K562 (cell line): ENCODE data around the gene NRG3. TPM values are rescaled to one million over a fixed set of nuclear protein-coding genes. Genes with fewer than 3 reads are reported as not detected.

Experiments
- ATAC-seq: fragments of 200-7000 bp; cut with Tn5 transposase; 3 replicates; pipeline ENCODE4 v1.9.1; 2020; ENCODE audit warnings: moderate library complexity
- BruUV-seq: library from RNA; stranded (reverse); fragments of 400-500 nt; replicated peaks from 2 replicates; lab custom pipeline; 2021; lab: Mats Ljungman, UMichigan
- CTCF ChIA-PET: fragments of 300-600 bp; formaldehyde crosslinking; extraction: SDS; loops from one replicate; lab custom pipeline; 2021; ENCODE audit warnings: low intra/inter-chr PET ratio; lab: Yijun Ruan, JAX
- POLR2A ChIA-PET: fragments of 300-600, 350-650 bp; sonication (Branson Sonifier 250); formaldehyde crosslinking; extraction: SDS; loops from one replicate; lab custom pipeline; 2021; ENCODE audit warnings: antibody characterized with exemption, inconsistent platforms; lab: Yijun Ruan, JAX
- DNase-seq, 4 experiments: peaks; one replicate each; pipeline versions ENCODE4 v3.0.0 to v3.0.0-alpha.2; 2011 to 2018; ENCODE audit warnings: low spot score in 3 of 4, mixed read lengths in 3 of 4; ENCODE audit errors: extremely low read depth in 1 of 4
- FAIRE-seq: peaks from 2 replicates; lab custom pipeline; 2011; peaks lifted over from hg19 to GRCh38; lab: Jason Lieb, UNC
- H2AFZ ChIP-seq: 2 replicates; pipeline ENCODE4 v1.6.0; 2011; ENCODE audit warnings: low read depth, low read length, control low read depth, inconsistent platforms
- H3K27ac ChIP-seq: fragments of 200-600 bp; 3 replicates; pipeline ENCODE4 v1.8.0; 2011; ENCODE audit warnings: low read depth, mild to moderate bottlenecking, control low read depth, inconsistent platforms, low read length, moderate library complexity, mixed read lengths; ENCODE audit errors: extremely low read depth
- H3K27me3 ChIP-seq, 2 experiments: fragments of 300-600 bp in 1 of 2; 2 replicates in 1 of 2; 3 replicates in 1 of 2; pipeline versions ENCODE4 v1.6.0 to v1.8.0; 2011; ENCODE audit warnings: inconsistent platforms in 2 of 2, low read length in 2 of 2, mild to moderate bottlenecking in 1 of 2, mixed read lengths in 1 of 2, moderate library complexity in 1 of 2; ENCODE audit not compliant: control insufficient read depth in 2 of 2, insufficient read depth in 2 of 2
- H3K36me3 ChIP-seq: fragments of 300-600 bp; 3 replicates; pipeline ENCODE4 v1.8.0; 2011; ENCODE audit warnings: mild to moderate bottlenecking, low read length, inconsistent platforms; ENCODE audit not compliant: control insufficient read depth, insufficient read depth
- H3K4me1 ChIP-seq, 2 experiments: fragments of 200-600 bp in 1 of 2; replicated peaks in 1 of 2; 2 replicates in 1 of 2; 3 replicates in 1 of 2; pipeline versions ENCODE4 v1.5.1 to v1.8.0; 2011; ENCODE audit warnings: inconsistent platforms in 2 of 2, low read length in 2 of 2, mild to moderate bottlenecking in 1 of 2, mixed read lengths in 1 of 2, moderate library complexity in 1 of 2; ENCODE audit not compliant: control insufficient read depth in 2 of 2, insufficient read depth in 2 of 2
- H3K4me2 ChIP-seq: 2 replicates; pipeline ENCODE4 v1.6.1; 2011; ENCODE audit warnings: low read length, control low read depth, inconsistent platforms, mixed read lengths; ENCODE audit not compliant: insufficient read depth
- H3K4me3 ChIP-seq: fragments of 200-600 bp; sonication (generic), shearing (Covaris generic); 2 replicates; pipeline ENCODE4 v1.5.1; 2016; ENCODE audit warnings: control low read depth, inconsistent platforms
- H3K79me2 ChIP-seq: fragments of 200-600 bp; 3 replicates; pipeline ENCODE4 v1.8.0; 2011; ENCODE audit warnings: low read length, inconsistent platforms; ENCODE audit not compliant: control insufficient read depth, insufficient read depth
- H3K9ac ChIP-seq, 2 experiments: 2 replicates each; pipeline versions ENCODE4 v1.6.0 to v1.6.1; 2011; ENCODE audit warnings: low read depth in 2 of 2, low read length in 2 of 2, control low read depth in 1 of 2, inconsistent platforms in 1 of 2, mild to moderate bottlenecking in 1 of 2, mixed read lengths in 1 of 2; ENCODE audit not compliant: insufficient read depth in 1 of 2
- H3K9me1 ChIP-seq: one replicate; pipeline ENCODE4 v1.6.0; 2011; ENCODE audit warnings: inconsistent platforms, mild to moderate bottlenecking, low read length, moderate library complexity; ENCODE audit not compliant: control insufficient read depth, insufficient read depth
- H3K9me3 ChIP-seq: replicated peaks from 2 replicates; pipeline ENCODE4 v1.5.1; 2011; ENCODE audit warnings: low read depth, low read length, inconsistent platforms; ENCODE audit not compliant: control insufficient read depth, insufficient read depth
- H4K20me1 ChIP-seq: replicated peaks from 2 replicates; pipeline ENCODE4 v1.6.1; 2011; ENCODE audit warnings: low read length, inconsistent platforms, mixed read lengths; ENCODE audit not compliant: control insufficient read depth, insufficient read depth
- ARHGAP35 ChIP-seq: fragments of 450-650 bp; IDR thresholded peaks from 2 replicates; pipeline ENCODE4 v1.6.1; 2018; ENCODE audit not compliant: partially characterized antibody
- HNRNPLL ChIP-seq: fragments of 200-400 bp; formaldehyde crosslinking; IDR thresholded peaks from 2 replicates; pipeline ENCODE4 v1.6.1; 2017; ENCODE audit warnings: low read length, low read depth, mild to moderate bottlenecking; ENCODE audit not compliant: poor library complexity, severe bottlenecking
- L3MBTL2 ChIP-seq: fragments of 450-650 bp; IDR thresholded peaks from 2 replicates; pipeline ENCODE4 v1.6.1; 2016; ENCODE audit warnings: mild to moderate bottlenecking, moderate library complexity
- LEF1 ChIP-seq: fragments of 450-650 bp; IDR thresholded peaks from 2 replicates; pipeline ENCODE4 v1.6.1; 2016; ENCODE audit warnings: mild to moderate bottlenecking
- OTX1 ChIP-seq: fragments of 450-650 bp; formaldehyde crosslinking; IDR thresholded peaks from 2 replicates; pipeline ENCODE4 v1.4.0; 2022; ENCODE audit warnings: mild to moderate bottlenecking
- SPI1 ChIP-seq: IDR thresholded peaks from 2 replicates; pipeline ENCODE4 v1.6.1; 2011; ENCODE audit warnings: low read depth, low read length, control low read depth, borderline replicate concordance
- SRSF9 ChIP-seq: fragments of 200-400 bp; formaldehyde crosslinking; IDR thresholded peaks from 2 replicates; pipeline ENCODE4 v1.6.1; 2017; ENCODE audit warnings: low read depth, low read length, borderline replicate concordance
- TBL1XR1 ChIP-seq, 2 experiments: IDR thresholded peaks; 2 replicates each; pipeline ENCODE4 v1.6.1; 2012; ENCODE audit warnings: improper control_type of control experiment in 2 of 2, low read length in 2 of 2, mild to moderate bottlenecking in 1 of 2
- TEAD1 ChIP-seq, 2 experiments: fragments of 450-650 bp in 1 of 2; sonication (generic) in 1 of 2; formaldehyde crosslinking; IDR thresholded peaks; 2 replicates each; pipeline versions ENCODE4 v1.4.0 to v1.8.0; 2020 to 2022; ENCODE audit warnings: mild to moderate bottlenecking in 2 of 2, missing genetic modification reagents in 1 of 2
- ZNF24 ChIP-seq: fragments of 450-650 bp; IDR thresholded peaks from 2 replicates; pipeline ENCODE4 v1.6.1; 2016
- ZNF316 ChIP-seq: fragments of 450-650 bp; IDR thresholded peaks from 2 replicates; pipeline ENCODE4 v1.6.1; 2016
- WGBS: fragments of 100-300 bp; shearing (Covaris generic); methylation state at CpG from one replicate; pipeline ENCODE4 v1.1.6; 2016; ENCODE audit warnings: low coverage, mixed read lengths; ENCODE audit not compliant: insufficient coverage; ENCODE audit errors: missing lambda C conversion rate; 5-methylcytosine and 5-hydroxymethylcytosine counted together
- in situ Hi-C: fragments of 300-500 bp; cut with MboI; formaldehyde crosslinking; loops from 4 replicates; pipeline ENCODE4 v1.15.0; 2018; ENCODE audit warnings: inconsistent platforms, mixed read lengths
- intact Hi-C: fragments of 100-400 bp; cut with micrococcal nuclease; formaldehyde crosslinking; loops from 2 replicates; pipeline ENCODE4 v1.14.2; 2022
- polyA plus RNA-seq, 8 experiments: library from polyadenylated mRNA; depleted of rRNA in 4 of 8; stranded (reverse) in 5 of 8; unstranded in 3 of 8; fragments of >200 nt; fragmentation: Nextera tagmentation in 2 of 8; fragmentation: Illumina TruSeq in 1 of 8; extraction: Ambion mirVana in 2 of 8; extraction: Trizol in 1 of 8; gene quantifications; 2 replicates each; pipeline versions ENCODE4 v1.2.1 to v1.2.3, GENCODE V29; 2011 to 2014; ENCODE audit warnings: inconsistent platforms in 1 of 8, missing spikeins in 1 of 8
- total RNA-seq, 7 experiments: library from RNA; depleted of rRNA in 6 of 7; stranded (reverse); fragments of >200 nt in 6 of 7; fragmentation: Illumina TruSeq in 2 of 7; extraction: Trizol in 2 of 7; gene quantifications; 2 replicates each; pipeline versions ENCODE4 v1.2.1 to v1.2.3, GENCODE V29; 2011 to 2021; ENCODE audit warnings: low replicate concordance in 1 of 7
- TF ChIP-seq, protein P1 (sequence below): fragments of 250-450 bp; sonication (Bioruptor Pico); IDR thresholded peaks from 2 replicates; pipeline ENCODE4 v1.8.0; 2021; ENCODE audit warnings: mild to moderate bottlenecking, moderate library complexity

Gene NRG3
- total and polyA plus RNA-seq, 9 of the 15 experiments (the other 6 are each of a cell fraction or from before 2014, with no cell fraction given): not detected

DNA sequence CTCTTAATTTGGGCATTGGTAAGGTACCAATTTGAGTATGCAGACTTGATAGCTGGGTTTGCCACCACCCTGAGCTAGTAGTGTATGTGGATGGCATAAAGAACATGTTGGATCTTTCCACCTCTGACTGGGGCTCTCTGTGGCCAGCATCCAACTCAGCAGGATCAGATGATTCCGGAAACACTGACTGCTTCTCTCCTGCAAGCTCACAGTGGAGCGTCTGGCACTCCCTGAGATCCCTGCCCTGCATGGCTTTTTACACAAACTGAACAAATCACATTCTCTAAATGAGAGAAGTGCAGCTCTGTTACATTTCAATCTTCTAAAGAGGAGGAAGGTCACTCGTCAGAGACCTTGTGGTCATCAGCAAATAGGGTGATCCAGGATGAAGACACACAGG, 1057.5 kb downstream of the NRG3 start:
- H2AFZ ChIP-seq: no peak overlapping the region
- H3K4me3 ChIP-seq: no peak overlapping the region
- CTCF ChIA-PET: no interaction called here
- H3K36me3 ChIP-seq: no peaks in the 10 kb centered on the region
- H3K4me1 ChIP-seq: no peaks in the 10 kb centered on the region
- H3K27ac ChIP-seq: no peak overlapping the region
- H3K27me3 ChIP-seq: no peaks in the 10 kb centered on the region
- intact Hi-C loops: no loop called here
- 5% methylated on average over 3 of the region's 3 CpGs for whole genome bisulfite sequencing
- no peak for DNase-seq
- no peaks in the 10 kb centered on the region for H3K9me3 ChIP-seq
- no peak for FAIRE-seq
- H3K9ac ChIP-seq: no peak overlapping the region
- no peak overlapping the region for H3K4me2 ChIP-seq
- H3K9me1 ChIP-seq: no peaks in the 10 kb centered on the region
- TF ChIP-seq, protein P1, sequence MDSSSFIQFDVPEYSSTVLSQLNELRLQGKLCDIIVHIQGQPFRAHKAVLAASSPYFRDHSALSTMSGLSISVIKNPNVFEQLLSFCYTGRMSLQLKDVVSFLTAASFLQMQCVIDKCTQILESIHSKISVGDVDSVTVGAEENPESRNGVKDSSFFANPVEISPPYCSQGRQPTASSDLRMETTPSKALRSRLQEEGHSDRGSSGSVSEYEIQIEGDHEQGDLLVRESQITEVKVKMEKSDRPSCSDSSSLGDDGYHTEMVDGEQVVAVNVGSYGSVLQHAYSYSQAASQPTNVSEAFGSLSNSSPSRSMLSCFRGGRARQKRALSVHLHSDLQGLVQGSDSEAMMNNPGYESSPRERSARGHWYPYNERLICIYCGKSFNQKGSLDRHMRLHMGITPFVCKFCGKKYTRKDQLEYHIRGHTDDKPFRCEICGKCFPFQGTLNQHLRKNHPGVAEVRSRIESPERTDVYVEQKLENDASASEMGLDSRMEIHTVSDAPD: no peak
- TF ChIP-seq L3MBTL2 (no peak), HNRNPLL (no peak), TBL1XR1 (IDR thresholded peaks at IDR 0.05; ENCODE audit: low read length in 2 of 2) (no peak), SRSF9 (no peak), OTX1 (no peak), ZNF24 (no peak), SPI1 (no peak), ARHGAP35 (no peak), LEF1 (no peak), ZNF316 (no peak), TEAD1 (CRISPR knock-in tag; IDR thresholded peaks at IDR 0.05) (no peak)
- TF ChIP-seq, all 486 proteins: peak for 0
- no peaks in the 10 kb centered on the region for H4K20me1 ChIP-seq
- no peaks in the 10 kb centered on the region for H3K79me2 ChIP-seq
- in situ Hi-C loops: no loop called here
- POLR2A ChIA-PET: no interaction called here
- ATAC-seq: no peak
- no TSS peak for BruUV-seq
